Breast epithelium (tissue), 3 donors: Measurements from ENCODE around the gene MST1R.

Source experiments
- CTCF ChIP-seq, 3 donors: fragments of 450-650 bp; IDR thresholded peaks; one replicate each; pipeline ENCODE4 v1.5.1; 2016 to 2017; ENCODE audit warnings: antibody characterized with exemption in 3 of 3, mild to moderate bottlenecking in 3 of 3, moderate library complexity in 3 of 3
- POLR2A ChIP-seq: fragments of 450-650 bp; IDR thresholded peaks from one replicate; pipeline ENCODE4 v1.6.1; 2016; ENCODE audit warnings: antibody characterized with exemption, mild to moderate bottlenecking, moderate library complexity
- POLR2AphosphoS5 ChIP-seq, 3 donors: sonication (generic); formaldehyde crosslinking; IDR thresholded peaks; one replicate each; pipeline ENCODE4 v1.6.1; 2017; ENCODE audit warnings: antibody characterized with exemption in 3 of 3

- TF ChIP-seq CTCF (IDR thresholded peaks at IDR 0.05) (no peak), POLR2A (no peak), POLR2AphosphoS5 (IDR thresholded peaks at IDR 0.05) (no peak)
These were observed 61.9 kb downstream of the MST1R start for GRCh38 chr3:49841806-49842205.
